ENCODE measurements around the gene IGSF23. TPM values are rescaled to one million over a fixed set of nuclear protein-coding genes. Genes with fewer than 3 reads are reported as not detected.
"Not testable (repeated sequence)": the region's sequence is repeated elsewhere in the genome, so short reads cannot be mapped to it uniquely, and the experiment has no call there.

The IGSF23 gene
- total RNA-seq, 4 donors from 2014 or later: not detected

- H3K4me3 ChIP-seq (ENCODE audit: low read depth, poor library complexity, severe bottlenecking): no peak overlapping the region
- 29 to 34% methylated on average over 1 of the region's 1 CpG for WGBS, 2 donors
- no peak for DNase-seq (ENCODE audit: low spot score in 2 of 2)
- TF ChIP-seq, protein P1, sequence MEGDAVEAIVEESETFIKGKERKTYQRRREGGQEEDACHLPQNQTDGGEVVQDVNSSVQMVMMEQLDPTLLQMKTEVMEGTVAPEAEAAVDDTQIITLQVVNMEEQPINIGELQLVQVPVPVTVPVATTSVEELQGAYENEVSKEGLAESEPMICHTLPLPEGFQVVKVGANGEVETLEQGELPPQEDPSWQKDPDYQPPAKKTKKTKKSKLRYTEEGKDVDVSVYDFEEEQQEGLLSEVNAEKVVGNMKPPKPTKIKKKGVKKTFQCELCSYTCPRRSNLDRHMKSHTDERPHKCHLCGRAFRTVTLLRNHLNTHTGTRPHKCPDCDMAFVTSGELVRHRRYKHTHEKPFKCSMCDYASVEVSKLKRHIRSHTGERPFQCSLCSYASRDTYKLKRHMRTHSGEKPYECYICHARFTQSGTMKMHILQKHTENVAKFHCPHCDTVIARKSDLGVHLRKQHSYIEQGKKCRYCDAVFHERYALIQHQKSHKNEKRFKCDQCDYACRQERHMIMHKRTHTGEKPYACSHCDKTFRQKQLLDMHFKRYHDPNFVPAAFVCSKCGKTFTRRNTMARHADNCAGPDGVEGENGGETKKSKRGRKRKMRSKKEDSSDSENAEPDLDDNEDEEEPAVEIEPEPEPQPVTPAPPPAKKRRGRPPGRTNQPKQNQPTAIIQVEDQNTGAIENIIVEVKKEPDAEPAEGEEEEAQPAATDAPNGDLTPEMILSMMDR (IDR thresholded peaks at IDR 0.05): no peak
- TF ChIP-seq POLR2A (IDR thresholded peaks at IDR 0.05): no peak
- intact Hi-C loops (cut with DNase I; ENCODE audit: low total_unique reads): no loop called here
These were observed 12.8 kb downstream of the IGSF23 start for GRCh38 chr19:44626048-44626624.

DNA sequence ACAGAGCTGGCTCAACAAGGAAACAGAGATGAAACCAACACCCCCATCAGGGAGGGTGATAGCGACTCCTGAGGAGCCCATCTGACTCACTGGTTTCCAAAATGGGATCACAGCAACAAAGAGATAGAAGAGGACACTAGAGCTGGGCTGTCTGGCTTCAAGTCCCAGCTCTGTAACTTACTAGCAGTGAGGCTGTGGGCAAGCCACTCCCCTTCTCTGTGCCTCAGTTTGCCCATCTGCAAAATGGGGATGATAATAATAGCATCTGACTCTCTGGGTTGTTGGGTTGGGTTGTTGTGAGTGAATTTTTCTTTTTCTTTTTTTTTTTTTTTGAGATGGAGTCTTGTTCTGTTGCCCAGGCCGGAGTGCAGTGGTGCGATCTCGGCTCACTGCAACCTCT is 14.3 kb downstream of the IGSF23 start:
- intact Hi-C loops (cut with DNase I; ENCODE audit: low total_unique reads): no loop called here
- no peak for DNase-seq (ENCODE audit: low spot score in 2 of 2)
- no peak overlapping the region for H3K4me3 ChIP-seq (ENCODE audit: low read depth, poor library complexity, severe bottlenecking)
- TF ChIP-seq POLR2A (IDR thresholded peaks at IDR 0.05): no peak
- TF ChIP-seq, protein P1 (IDR thresholded peaks at IDR 0.05): no peak
- 90 to 98% methylated on average over 4 of the region's 4 CpGs for WGBS, 2 donors

DNA sequence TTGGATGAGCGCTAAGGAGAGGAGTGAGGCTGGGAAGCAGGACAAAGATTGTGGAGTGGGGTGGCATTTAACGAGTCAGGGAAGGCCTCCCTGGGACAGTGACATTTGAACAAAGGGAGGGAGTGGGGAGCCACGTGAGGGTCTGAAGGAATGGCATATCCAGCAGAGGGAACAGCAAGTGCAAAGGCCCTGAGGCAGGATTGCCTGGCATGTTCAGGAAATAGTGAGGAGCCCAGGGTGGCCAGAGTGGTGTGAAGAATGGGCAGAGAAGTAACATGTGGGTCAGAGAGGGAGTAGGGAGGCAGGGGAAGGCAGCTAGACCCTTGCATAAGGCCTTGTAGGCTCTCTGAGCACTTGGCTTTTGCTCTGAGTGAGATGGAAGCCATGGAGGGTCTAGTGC is 15.4 kb downstream of the IGSF23 start:
- 83 to 87% methylated on average over 3 of the region's 3 CpGs for WGBS, 2 donors
- no peak for DNase-seq (ENCODE audit: low spot score in 2 of 2)
- no peak for TF ChIP-seq POLR2A (IDR thresholded peaks at IDR 0.05)
- TF ChIP-seq, protein P1 (IDR thresholded peaks at IDR 0.05): no peak
- intact Hi-C loops (cut with DNase I; ENCODE audit: low total_unique reads): no loop called here
- H3K4me3 ChIP-seq (ENCODE audit: low read depth, poor library complexity, severe bottlenecking): no peak overlapping the region

DNA sequence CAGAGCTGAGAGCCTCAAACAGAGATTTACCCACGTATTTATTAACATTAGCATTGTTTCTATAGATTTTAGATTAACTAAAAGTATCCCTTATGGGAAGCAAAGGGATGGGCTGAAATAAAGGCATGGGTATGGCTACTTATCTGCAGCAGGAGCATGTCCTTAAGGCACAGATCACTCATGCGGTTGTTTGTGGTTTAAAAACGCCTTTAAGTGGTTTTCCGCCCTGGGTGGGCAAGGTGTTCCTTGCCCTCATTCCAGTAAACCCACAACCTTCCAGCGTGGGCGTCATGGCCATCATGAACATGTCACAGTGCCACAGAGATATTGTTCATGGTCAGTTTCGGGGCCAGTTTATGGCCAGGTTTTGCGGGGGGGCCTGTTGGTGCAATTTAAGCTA is 18.2 kb downstream of the IGSF23 start:
- DNase-seq (ENCODE audit: low spot score in 2 of 2); intact Hi-C loops (cut with DNase I; ENCODE audit: low total_unique reads); H3K4me3 ChIP-seq (ENCODE audit: low read depth, poor library complexity, severe bottlenecking): not testable (repeated sequence)
- WGBS, 2 donors: 81 to 88% methylated on average over 8 of the region's 8 CpGs

GRCh38 chr19:44634058-44634457 is 20.7 kb downstream of the IGSF23 start:
- DNase-seq (ENCODE audit: low spot score in 2 of 2); intact Hi-C loops (cut with DNase I; ENCODE audit: low total_unique reads); H3K4me3 ChIP-seq (ENCODE audit: low read depth, poor library complexity, severe bottlenecking): not testable (repeated sequence)
- 18 to 39% methylated on average over 5 of the region's 5 CpGs for WGBS, 2 donors

DNA sequence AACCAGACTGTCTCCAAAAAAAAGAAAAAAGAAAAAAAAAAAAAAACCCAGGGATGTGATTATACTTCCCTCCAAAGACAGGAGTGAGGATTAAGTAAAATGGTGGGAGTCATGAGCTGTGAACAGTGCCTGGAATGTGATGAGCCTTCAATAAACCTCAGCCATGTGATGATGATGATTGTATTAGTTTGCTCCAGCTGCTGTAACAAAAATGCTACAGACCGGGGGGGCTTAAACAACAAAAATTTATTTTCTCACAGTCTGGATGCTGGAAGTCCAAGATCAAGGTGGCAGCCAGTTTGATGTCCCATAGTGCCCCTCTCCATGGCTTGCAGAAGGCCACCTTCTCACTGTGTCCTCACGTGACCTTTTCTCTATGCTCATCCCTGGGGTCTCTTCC is 21.4 kb downstream of the IGSF23 start:
- H3K4me3 ChIP-seq (ENCODE audit: low read depth, poor library complexity, severe bottlenecking): no peak overlapping the region
- TF ChIP-seq, protein P1 (IDR thresholded peaks at IDR 0.05): no peak
- TF ChIP-seq POLR2A (IDR thresholded peaks at IDR 0.05): no peak
- WGBS, 2 donors: 91 to 96% methylated on average over 2 of the region's 2 CpGs
- no peak for DNase-seq (ENCODE audit: low spot score in 2 of 2)
- intact Hi-C loops (cut with DNase I; ENCODE audit: low total_unique reads): no loop called here
